Uterus (tissue), 4 donors: Measurements from ENCODE around the gene FCN1. TPM values are rescaled to one million over a fixed set of nuclear protein-coding genes. Genes with fewer than 3 reads are reported as not detected.

Experiments
- DNase-seq, 2 donors: peaks; one replicate each; pipeline ENCODE4 v3.0.0-alpha.2; 2019 to 2020
- H3K27ac ChIP-seq, 2 donors: fragments of 200-600 bp; sonication (generic); 1 replicate in 1 of 2; 2 replicates in 1 of 2; pipeline ENCODE4 v1.5.1; 2016 to 2018
- H3K27me3 ChIP-seq, 2 donors: fragments of 200-600 bp; sonication (generic); one replicate each; pipeline ENCODE4 v1.5.1; 2018 to 2019; ENCODE audit warnings: control low read depth in 1 of 2
- H3K36me3 ChIP-seq, 2 donors: fragments of 200-600 bp; sonication (generic); one replicate each; pipeline ENCODE4 v1.5.1; 2019; ENCODE audit warnings: control low read depth in 1 of 2
- H3K4me1 ChIP-seq, 2 donors: fragments of 200-600 bp; sonication (generic); one replicate each; pipeline ENCODE4 v1.5.1; 2018 to 2019; ENCODE audit warnings: control low read depth in 1 of 2
- H3K4me3 ChIP-seq, 2 donors: fragments of 200-600 bp; sonication (generic); 1 replicate in 1 of 2; 2 replicates in 1 of 2; pipeline ENCODE4 v1.5.1; 2018 to 2019; ENCODE audit warnings: mild to moderate bottlenecking in 1 of 2
- H3K9me3 ChIP-seq, 2 donors: fragments of 200-600 bp; sonication (generic); one replicate each; pipeline ENCODE4 v1.5.1; 2019; ENCODE audit warnings: control low read depth in 1 of 2
- CTCF ChIP-seq, 4 experiments: fragments of 200-600 bp in 2 of 4; fragments of 450-650 bp in 2 of 4; sonication (generic) in 2 of 4; IDR thresholded peaks; one replicate each; pipeline ENCODE4 v1.5.1; 2016 to 2019; ENCODE audit warnings: antibody characterized with exemption in 4 of 4, mild to moderate bottlenecking in 2 of 4, moderate library complexity in 1 of 4
- POLR2A ChIP-seq, 2 donors: fragments of 450-650 bp; IDR thresholded peaks; one replicate each; pipeline ENCODE4 v1.6.1; 2016; ENCODE audit warnings: antibody characterized with exemption in 2 of 2, mild to moderate bottlenecking in 1 of 2, moderate library complexity in 1 of 2
- intact Hi-C: fragments of 100-400 bp; cut with DNase I; formaldehyde crosslinking; loops from one replicate; pipeline ENCODE4 v1.15.1; 2023; ENCODE audit warnings: low total_unique reads
- total RNA-seq, 4 donors: library from RNA; depleted of rRNA in 3 of 4; stranded (reverse); fragments of >200 nt in 3 of 4; gene quantifications; one replicate each; pipeline versions ENCODE4 v1.1.0 to v1.2.4, GENCODE V29; 2014 to 2023
- donor health status: DM: yes; HTN: yes; CAD: no.

The FCN1 gene
- total RNA-seq, 4 donors from 2014 or later: 0.26 to 13.8 (median 4.4) TPM

GRCh38 chr9:134914501-134914834 is 3.2 kb downstream of the FCN1 start:
- Histone ChIP-seq H3K4me1 (no peaks in the 10 kb centered on the region), H3K4me3 (no peak overlapping the region), H3K36me3 (no peaks in the 10 kb centered on the region), H3K27ac (no peak overlapping the region), H3K9me3 (no peaks in the 10 kb centered on the region), H3K27me3 (no peaks in the 10 kb centered on the region)
- no peak for DNase-seq
- intact Hi-C loops: no loop called here
- no peak for TF ChIP-seq CTCF (IDR thresholded peaks at IDR 0.05)

- Histone ChIP-seq H3K27me3 (no peaks in the 10 kb centered on the region), H3K36me3 (no peaks in the 10 kb centered on the region), H3K9me3 (no peaks in the 10 kb centered on the region), H3K4me3 (no peak overlapping the region), H3K27ac (no peak overlapping the region), H3K4me1 (no peaks in the 10 kb centered on the region)
- DNase-seq: no peak
- TF ChIP-seq POLR2A (IDR thresholded peaks at IDR 0.05): no peak
- TF ChIP-seq CTCF (IDR thresholded peaks at IDR 0.05): no peak
- intact Hi-C loops: no loop called here
These were observed 3.8 kb downstream of the FCN1 start for GRCh38 chr9:134913713-134914500.

GRCh38 chr9:134913041-134913712 is 4.5 kb downstream of the FCN1 start:
- H3K4me1 ChIP-seq: no peaks in the 10 kb centered on the region
- no peak overlapping the region for H3K27ac ChIP-seq
- TF ChIP-seq CTCF (IDR thresholded peaks at IDR 0.05) (no peak), POLR2A (IDR thresholded peaks at IDR 0.05) (no peak)
- H3K36me3 ChIP-seq: no peaks in the 10 kb centered on the region
- no peaks in the 10 kb centered on the region for H3K9me3 ChIP-seq
- H3K4me3 ChIP-seq: no peak overlapping the region
- no peak for DNase-seq
- no peaks in the 10 kb centered on the region for H3K27me3 ChIP-seq
- intact Hi-C loops: no loop called here

GRCh38 chr9:134912126-134912840 is 5.4 kb downstream of the FCN1 start:
- Histone ChIP-seq H3K27ac (no peak overlapping the region), H3K4me1 (no peaks in the 10 kb centered on the region), H3K36me3 (no peaks in the 10 kb centered on the region), H3K27me3 (no peaks in the 10 kb centered on the region), H3K4me3 (no peak overlapping the region), H3K9me3 (no peaks in the 10 kb centered on the region)
- TF ChIP-seq CTCF (IDR thresholded peaks at IDR 0.05) (no peak), POLR2A (IDR thresholded peaks at IDR 0.05) (no peak)
- no peak for DNase-seq
- intact Hi-C loops: no loop called here
